ENCODE data around the gene AGAP5.

The AGAP5 gene

DNA sequence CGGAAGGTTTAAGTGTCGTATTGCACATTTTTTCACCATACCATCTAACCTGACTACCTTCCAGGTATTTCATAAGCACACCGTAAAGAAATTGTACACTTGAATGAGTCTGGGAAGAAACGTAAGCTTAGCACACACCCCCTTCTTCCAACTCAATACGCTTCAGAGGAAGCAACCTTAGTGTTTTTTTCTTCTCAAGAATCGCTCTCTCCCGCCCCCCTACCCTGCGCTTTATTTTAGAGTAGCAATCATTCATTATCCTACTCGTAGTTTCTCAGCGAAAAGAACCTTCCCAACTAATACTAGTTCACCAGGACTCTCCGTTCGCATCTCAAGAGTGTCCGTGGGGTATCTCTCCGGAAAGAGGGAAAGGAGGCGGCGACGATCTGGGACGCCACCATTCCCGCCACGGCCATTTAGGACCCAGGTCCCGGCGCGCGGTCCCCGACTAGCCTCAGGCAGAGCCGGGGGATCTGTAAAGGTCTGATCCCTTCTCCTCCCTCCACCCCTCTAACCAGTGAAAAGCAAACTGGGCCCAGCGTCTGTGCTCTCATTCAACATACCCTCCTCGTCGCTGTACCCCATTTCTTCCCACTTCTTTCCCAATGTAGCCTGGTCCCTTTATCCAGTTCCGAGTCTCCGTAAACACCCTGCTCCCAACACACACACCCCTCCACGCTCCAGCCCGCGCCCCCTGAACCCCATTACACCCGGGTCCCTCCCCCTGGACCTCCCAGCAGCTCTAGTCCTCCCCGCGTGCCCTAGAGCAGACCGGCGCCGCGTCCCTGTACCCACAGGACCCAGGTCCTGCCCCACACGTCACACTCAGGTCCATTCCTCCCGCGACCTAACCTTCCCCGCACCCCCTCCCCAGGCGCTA lies 72.7 kb downstream of the AGAP5 start:
- H3K4me3 ChIP-seq (ENCODE audit: low read length), result peak overlapping the region; percentile 86
- TF ChIP-seq, protein P1, sequence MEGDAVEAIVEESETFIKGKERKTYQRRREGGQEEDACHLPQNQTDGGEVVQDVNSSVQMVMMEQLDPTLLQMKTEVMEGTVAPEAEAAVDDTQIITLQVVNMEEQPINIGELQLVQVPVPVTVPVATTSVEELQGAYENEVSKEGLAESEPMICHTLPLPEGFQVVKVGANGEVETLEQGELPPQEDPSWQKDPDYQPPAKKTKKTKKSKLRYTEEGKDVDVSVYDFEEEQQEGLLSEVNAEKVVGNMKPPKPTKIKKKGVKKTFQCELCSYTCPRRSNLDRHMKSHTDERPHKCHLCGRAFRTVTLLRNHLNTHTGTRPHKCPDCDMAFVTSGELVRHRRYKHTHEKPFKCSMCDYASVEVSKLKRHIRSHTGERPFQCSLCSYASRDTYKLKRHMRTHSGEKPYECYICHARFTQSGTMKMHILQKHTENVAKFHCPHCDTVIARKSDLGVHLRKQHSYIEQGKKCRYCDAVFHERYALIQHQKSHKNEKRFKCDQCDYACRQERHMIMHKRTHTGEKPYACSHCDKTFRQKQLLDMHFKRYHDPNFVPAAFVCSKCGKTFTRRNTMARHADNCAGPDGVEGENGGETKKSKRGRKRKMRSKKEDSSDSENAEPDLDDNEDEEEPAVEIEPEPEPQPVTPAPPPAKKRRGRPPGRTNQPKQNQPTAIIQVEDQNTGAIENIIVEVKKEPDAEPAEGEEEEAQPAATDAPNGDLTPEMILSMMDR (conservative IDR thresholded peaks at IDR 0.05; ENCODE audit: low read length), result no peak
- peak; percentile 16 for DNase-seq (ENCODE audit: low read depth)
